Adrenal gland (tissue), 12 donors: ENCODE measurements around the gene BZW1. TPM values are rescaled to one million over a fixed set of nuclear protein-coding genes. Genes with fewer than 3 reads are reported as not detected.

Experiments
- DNase-seq, 7 donors: peaks; one replicate each; pipeline ENCODE4 v3.0.0-alpha.2; 2019 to 2020
- H3K27ac ChIP-seq, 5 donors: fragments of 200-600 bp; sonication (generic) in 4 of 5; 1 replicate in 3 of 5; 2 replicates in 2 of 5; pipeline versions ENCODE4 v1.5.1 to v1.8.0; 2016 to 2020; ENCODE audit warnings: mild to moderate bottlenecking in 1 of 5
- H3K27me3 ChIP-seq: fragments of 200-600 bp; 2 replicates; pipeline ENCODE4 v1.8.0; 2021
- H3K36me3 ChIP-seq, 2 donors: fragments of 200-600 bp; replicated peaks in 1 of 2; 1 replicate in 1 of 2; 2 replicates in 1 of 2; pipeline versions ENCODE4 v1.5.1 to v1.8.0; 2018 to 2022
- H3K4me1 ChIP-seq, 2 donors: fragments of 200-600 bp; replicated peaks in 1 of 2; 1 replicate in 1 of 2; 2 replicates in 1 of 2; pipeline versions ENCODE4 v1.5.1 to v1.8.0; 2018 to 2021
- H3K4me3 ChIP-seq, 4 donors: fragments of 200-600 bp; sonication (generic) in 3 of 4; one replicate each; pipeline ENCODE4 v1.5.1; 2016 to 2018
- H3K9me3 ChIP-seq, 3 donors: fragments of 200-600 bp; sonication (generic) in 1 of 3; replicated peaks in 1 of 3; 1 replicate in 2 of 3; 2 replicates in 1 of 3; pipeline versions ENCODE4 v1.5.1 to v1.8.0; 2016 to 2021
- POLR2A ChIP-seq, 2 donors: fragments of 450-650 bp; IDR thresholded peaks; one replicate each; pipeline ENCODE4 v1.6.1; 2017; ENCODE audit warnings: antibody characterized with exemption in 2 of 2, mild to moderate bottlenecking in 2 of 2, moderate library complexity in 1 of 2
- WGBS, 4 donors: extraction: QIAGEN DNeasy Blood & Tissue Kit in 2 of 4; methylation state at CpG; one replicate each; pipeline versions ENCODE4 v1.1.5 to v1.1.7; 2013 to 2017; 5-methylcytosine and 5-hydroxymethylcytosine counted together
- intact Hi-C, 2 donors: fragments of 100-400 bp; cut with DNase I; formaldehyde crosslinking; loops; one replicate each; pipeline versions ENCODE4 v1.14.1 to v1.15.0; 2022 to 2023
- polyA plus RNA-seq, 3 donors: library from polyadenylated mRNA; stranded (reverse); fragments of 200-250 nt in 2 of 3; fragments of 350-450 nt in 1 of 3; fragmentation: Illumina TruSeq in 1 of 3; extraction: RNeasy Lipid Tissue Mini Kit (QIAGEN cat#74804) in 1 of 3; gene quantifications; one replicate each; pipeline ENCODE4 v1.2.3, GENCODE V29; 2013 to 2014
- total RNA-seq, 9 donors: library from RNA; depleted of rRNA in 4 of 9; stranded (reverse); fragments of >200 nt in 4 of 9; fragments of 120-200 nt in 1 of 9; fragmentation: NEBNext Ultra II Directional in 1 of 9; extraction: Animal tissue kit (Norgen Biotek cat#: 25700) in 1 of 9; gene quantifications; one replicate each; pipeline versions ENCODE4 v1.1.0 to v1.2.4, GENCODE V29; 2013 to 2023
- TF ChIP-seq, protein P1 (sequence below), 6 experiments: fragments of 450-650 bp in 4 of 6; fragments of 200-600 bp in 2 of 6; sonication (generic) in 1 of 6; IDR thresholded peaks; 1 replicate in 5 of 6; 2 replicates in 1 of 6; pipeline versions ENCODE4 v1.5.1 to v1.8.0; 2016 to 2021; ENCODE audit warnings: antibody characterized with exemption in 6 of 6, mild to moderate bottlenecking in 2 of 6, moderate library complexity in 1 of 6
- donor health status: healthy with polysubstance abuse.
- donor health status: Bipolar disorder and iron deficiency.
- donor health status: DM: yes; HTN: yes; CAD: no.
- donor health status: DM: no; HTN: no; CAD: no.
- donor health status: DM: no; HTN: no; CAD: no.
- donor health status: DM: yes; HTN: yes; CAD: no.

Gene BZW1
- total and polyA plus RNA-seq, 12 donors, result 28.4 to 631 (median 193) TPM

DNA sequence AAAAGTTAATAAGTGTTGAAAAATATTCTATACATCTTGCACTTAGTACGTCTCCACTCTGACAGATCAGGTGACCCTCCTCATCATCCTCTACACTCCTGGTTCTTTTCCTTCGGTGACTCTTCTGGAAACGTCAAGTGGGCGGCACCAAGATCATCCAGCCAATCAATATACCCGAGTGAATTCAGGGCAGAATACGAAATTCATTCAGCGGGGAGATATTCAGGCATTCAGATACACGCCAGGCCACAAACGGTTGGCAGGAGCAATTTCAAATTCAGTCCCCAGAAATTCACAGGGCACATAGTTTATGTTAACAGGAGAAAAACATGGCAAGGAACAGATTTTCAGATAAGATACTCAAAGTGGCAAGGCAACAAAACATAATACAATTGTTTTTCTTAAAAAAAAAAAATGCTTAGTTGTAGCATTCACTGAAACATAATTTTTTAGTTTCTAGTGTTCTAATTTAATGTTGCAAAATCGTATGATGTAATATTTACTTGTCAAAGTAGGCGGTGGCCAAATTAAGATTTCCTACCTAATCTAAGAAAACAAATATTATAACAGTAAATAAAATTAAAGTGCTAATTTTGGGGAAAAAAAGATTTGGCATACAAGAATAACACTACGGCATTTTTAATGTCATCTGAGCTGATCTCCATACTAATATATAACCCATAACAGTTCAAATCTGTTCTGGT is 48.5 kb downstream of the BZW1 start:
- WGBS, 4 donors, result 14 to 20% (median 18%) methylated on average over 12 of the region's 12 CpGs
- Histone ChIP-seq H3K4me3 (peak overlapping the region in 1 of 4 donors; percentile 95), H3K27ac (peak overlapping the region in 4 of 5 donors; percentile 23 to 100 (median 64)), H3K4me1 (peaks cover 39 to 49% of the 10 kb centered on the region in 2 donors), H3K9me3 (no peaks in the 10 kb centered on the region), H3K36me3 (peaks cover 0 to 47% of the 10 kb centered on the region in 2 donors), H3K27me3 (no peaks in the 10 kb centered on the region)
- intact Hi-C loops, result loop anchor here in 1 of 2 donors (5.0 kb wide), 1 partner anchor 43 kb away; no protein-coding TSS in a partner anchor
- TF ChIP-seq, protein P1, sequence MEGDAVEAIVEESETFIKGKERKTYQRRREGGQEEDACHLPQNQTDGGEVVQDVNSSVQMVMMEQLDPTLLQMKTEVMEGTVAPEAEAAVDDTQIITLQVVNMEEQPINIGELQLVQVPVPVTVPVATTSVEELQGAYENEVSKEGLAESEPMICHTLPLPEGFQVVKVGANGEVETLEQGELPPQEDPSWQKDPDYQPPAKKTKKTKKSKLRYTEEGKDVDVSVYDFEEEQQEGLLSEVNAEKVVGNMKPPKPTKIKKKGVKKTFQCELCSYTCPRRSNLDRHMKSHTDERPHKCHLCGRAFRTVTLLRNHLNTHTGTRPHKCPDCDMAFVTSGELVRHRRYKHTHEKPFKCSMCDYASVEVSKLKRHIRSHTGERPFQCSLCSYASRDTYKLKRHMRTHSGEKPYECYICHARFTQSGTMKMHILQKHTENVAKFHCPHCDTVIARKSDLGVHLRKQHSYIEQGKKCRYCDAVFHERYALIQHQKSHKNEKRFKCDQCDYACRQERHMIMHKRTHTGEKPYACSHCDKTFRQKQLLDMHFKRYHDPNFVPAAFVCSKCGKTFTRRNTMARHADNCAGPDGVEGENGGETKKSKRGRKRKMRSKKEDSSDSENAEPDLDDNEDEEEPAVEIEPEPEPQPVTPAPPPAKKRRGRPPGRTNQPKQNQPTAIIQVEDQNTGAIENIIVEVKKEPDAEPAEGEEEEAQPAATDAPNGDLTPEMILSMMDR (IDR thresholded peaks at IDR 0.05), result no peak
- TF ChIP-seq POLR2A (IDR thresholded peaks at IDR 0.05), result peak; percentile 63 to 85
- peak; percentile 61 to 87 (median 71) for DNase-seq

DNA sequence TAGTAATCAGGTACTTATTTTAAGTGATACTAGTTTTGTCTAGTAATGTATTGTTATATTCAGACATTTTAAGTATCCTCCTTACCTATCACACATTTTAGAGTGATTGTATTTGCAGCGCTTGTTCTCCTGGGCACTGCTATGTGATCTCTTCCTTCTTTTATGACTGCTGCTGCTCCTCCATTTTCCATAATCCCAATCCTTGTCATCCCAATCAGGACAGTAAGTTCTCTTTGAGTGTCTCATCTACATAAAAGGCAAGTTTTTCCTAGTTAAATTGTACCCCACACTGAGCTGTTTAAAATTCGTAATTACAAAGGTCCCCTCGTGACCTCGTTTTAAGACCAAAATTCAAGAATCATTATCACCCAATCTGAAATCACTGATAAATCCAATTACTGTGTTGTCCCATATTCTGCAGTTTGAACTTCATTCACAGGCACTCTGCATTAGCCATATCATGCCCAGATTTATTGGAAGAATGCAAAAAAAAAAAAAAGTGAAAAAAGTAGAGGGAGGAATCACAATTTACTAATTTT is 50.0 kb downstream of the BZW1 start:
- no peak for DNase-seq
- Histone ChIP-seq H3K27me3 (no peaks in the 10 kb centered on the region), H3K4me1 (peaks cover 39 to 54% of the 10 kb centered on the region in 2 donors), H3K4me3 (peak overlapping the region in 2 of 4 donors; percentile 92 to 95), H3K36me3 (peaks cover 0 to 32% of the 10 kb centered on the region in 2 donors), H3K9me3 (no peaks in the 10 kb centered on the region), H3K27ac (peak overlapping the region in 4 of 5 donors; percentile 99 to 100 (median 100))
- 0 to 9% (median 5%) methylated on average over 4 of the region's 4 CpGs for WGBS, 4 donors
- intact Hi-C loops, result loop anchor here in 1 of 2 donors (5.0 kb wide), 1 partner anchor 44 kb away; no protein-coding TSS in a partner anchor
- TF ChIP-seq, protein P1 (IDR thresholded peaks at IDR 0.05), result no peak
- TF ChIP-seq POLR2A (IDR thresholded peaks at IDR 0.05), result no peak

DNA sequence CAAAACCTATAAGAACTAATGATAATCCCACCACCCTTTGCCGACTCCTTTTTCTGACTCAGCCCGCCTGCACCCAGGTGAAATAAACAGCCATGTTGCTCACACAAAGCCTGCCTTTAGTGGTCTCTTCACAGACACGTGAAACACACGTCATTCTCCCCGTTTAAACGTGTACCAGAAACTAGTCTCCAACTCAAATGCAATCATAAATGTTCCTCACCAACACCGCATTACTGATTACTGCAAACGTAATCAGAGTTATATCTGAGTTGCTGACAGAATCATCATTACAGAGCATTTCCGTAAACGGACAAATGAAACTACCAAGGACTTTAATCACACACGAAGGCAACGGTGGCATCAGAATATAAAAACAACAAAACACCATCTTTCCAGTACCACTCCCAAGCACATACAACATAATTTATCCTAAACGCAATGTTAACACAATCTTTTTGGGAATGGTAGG is 50.9 kb downstream of the BZW1 start:
- Histone ChIP-seq H3K36me3 (peaks cover 0 to 24% of the 10 kb centered on the region in 2 donors), H3K27me3 (no peaks in the 10 kb centered on the region), H3K4me1 (peaks cover 39 to 58% of the 10 kb centered on the region in 2 donors), H3K4me3 (peak overlapping the region in 3 of 4 donors; percentile 83 to 95 (median 92)), H3K27ac (peak overlapping the region; percentile 99 to 100 (median 100)), H3K9me3 (no peaks in the 10 kb centered on the region)
- intact Hi-C loops, result loop anchor here in 1 of 2 donors (5.0 kb wide), 1 partner anchor 45 kb away; no protein-coding TSS in a partner anchor
- TF ChIP-seq, protein P1 (IDR thresholded peaks at IDR 0.05), result no peak
- TF ChIP-seq POLR2A (IDR thresholded peaks at IDR 0.05), result peak; percentile 38 to 72
- 0 to 1% (median 0%) methylated on average over 13 of the region's 13 CpGs for WGBS, 4 donors
- peak; percentile 46 to 74 (median 56) for DNase-seq

DNA sequence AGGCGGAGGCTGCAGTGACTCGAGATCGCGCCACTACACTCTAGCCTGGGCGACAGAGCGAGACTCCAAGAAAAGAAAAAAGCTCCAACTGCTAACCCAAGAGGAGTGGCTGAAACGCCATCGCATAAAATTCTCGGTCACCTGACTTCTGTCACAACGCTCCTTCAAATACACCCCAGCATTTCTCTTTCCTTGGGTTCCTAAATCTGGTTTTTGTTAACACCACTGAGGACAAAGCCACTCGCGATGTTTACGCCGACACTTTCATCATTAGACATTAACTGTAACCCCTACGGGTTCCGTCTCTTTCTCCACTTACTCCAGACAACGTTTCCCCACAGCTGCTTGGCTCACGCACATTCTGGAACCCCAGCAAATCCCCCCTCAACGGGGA is 52.1 kb downstream of the BZW1 start:
- Histone ChIP-seq H3K4me3 (peak overlapping the region; percentile 62 to 95 (median 88)), H3K27ac (peak overlapping the region; percentile 99 to 100 (median 100)), H3K27me3 (no peaks in the 10 kb centered on the region), H3K4me1 (peaks cover 38 to 53% of the 10 kb centered on the region in 2 donors), H3K36me3 (peaks cover 0 to 11% of the 10 kb centered on the region in 2 donors), H3K9me3 (no peaks in the 10 kb centered on the region)
- WGBS, 4 donors, result 0 to 1% (median 1%) methylated on average over 18 to 19 of the region's 19 CpGs
- peak in 4 of 7 donors; percentile 34 to 69 (median 46) for DNase-seq
- intact Hi-C loops, result loop anchor here in 1 of 2 donors (5.0 kb wide), 1 partner anchor 46 kb away; no protein-coding TSS in a partner anchor
- TF ChIP-seq, protein P1 (IDR thresholded peaks at IDR 0.05), result no peak
- no peak for TF ChIP-seq POLR2A (IDR thresholded peaks at IDR 0.05)
